ENCODE measurements around the gene RAPGEF5.

DNA sequence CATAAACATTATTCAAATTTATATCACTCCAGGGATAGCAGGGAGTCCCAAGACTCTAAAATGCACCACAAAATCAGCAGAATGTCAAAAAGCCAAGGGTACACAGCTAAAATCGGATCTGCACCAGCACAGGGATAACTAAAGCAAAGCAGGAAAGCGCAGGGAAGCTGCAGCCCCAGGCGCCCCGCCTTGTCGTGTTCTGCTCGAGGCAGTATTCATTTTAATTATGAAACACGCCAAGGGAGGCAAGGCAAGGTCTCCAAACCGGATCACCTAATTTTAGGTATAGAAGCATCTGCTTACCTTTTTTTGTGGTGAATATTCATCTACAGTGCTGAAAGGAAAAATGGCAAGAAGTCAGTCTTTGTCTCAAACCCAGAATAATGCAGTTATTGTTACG is 199.4 kb downstream of the RAPGEF5 start:
- TF ChIP-seq, protein P1, sequence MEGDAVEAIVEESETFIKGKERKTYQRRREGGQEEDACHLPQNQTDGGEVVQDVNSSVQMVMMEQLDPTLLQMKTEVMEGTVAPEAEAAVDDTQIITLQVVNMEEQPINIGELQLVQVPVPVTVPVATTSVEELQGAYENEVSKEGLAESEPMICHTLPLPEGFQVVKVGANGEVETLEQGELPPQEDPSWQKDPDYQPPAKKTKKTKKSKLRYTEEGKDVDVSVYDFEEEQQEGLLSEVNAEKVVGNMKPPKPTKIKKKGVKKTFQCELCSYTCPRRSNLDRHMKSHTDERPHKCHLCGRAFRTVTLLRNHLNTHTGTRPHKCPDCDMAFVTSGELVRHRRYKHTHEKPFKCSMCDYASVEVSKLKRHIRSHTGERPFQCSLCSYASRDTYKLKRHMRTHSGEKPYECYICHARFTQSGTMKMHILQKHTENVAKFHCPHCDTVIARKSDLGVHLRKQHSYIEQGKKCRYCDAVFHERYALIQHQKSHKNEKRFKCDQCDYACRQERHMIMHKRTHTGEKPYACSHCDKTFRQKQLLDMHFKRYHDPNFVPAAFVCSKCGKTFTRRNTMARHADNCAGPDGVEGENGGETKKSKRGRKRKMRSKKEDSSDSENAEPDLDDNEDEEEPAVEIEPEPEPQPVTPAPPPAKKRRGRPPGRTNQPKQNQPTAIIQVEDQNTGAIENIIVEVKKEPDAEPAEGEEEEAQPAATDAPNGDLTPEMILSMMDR (IDR thresholded peaks at IDR 0.05; ENCODE audit: insufficient read depth, low read length) = no peak
- TF ChIP-seq POLR2AphosphoS5 (IDR thresholded peaks at IDR 0.05; ENCODE audit: low read depth) = no peak
- TF ChIP-seq, protein P2, sequence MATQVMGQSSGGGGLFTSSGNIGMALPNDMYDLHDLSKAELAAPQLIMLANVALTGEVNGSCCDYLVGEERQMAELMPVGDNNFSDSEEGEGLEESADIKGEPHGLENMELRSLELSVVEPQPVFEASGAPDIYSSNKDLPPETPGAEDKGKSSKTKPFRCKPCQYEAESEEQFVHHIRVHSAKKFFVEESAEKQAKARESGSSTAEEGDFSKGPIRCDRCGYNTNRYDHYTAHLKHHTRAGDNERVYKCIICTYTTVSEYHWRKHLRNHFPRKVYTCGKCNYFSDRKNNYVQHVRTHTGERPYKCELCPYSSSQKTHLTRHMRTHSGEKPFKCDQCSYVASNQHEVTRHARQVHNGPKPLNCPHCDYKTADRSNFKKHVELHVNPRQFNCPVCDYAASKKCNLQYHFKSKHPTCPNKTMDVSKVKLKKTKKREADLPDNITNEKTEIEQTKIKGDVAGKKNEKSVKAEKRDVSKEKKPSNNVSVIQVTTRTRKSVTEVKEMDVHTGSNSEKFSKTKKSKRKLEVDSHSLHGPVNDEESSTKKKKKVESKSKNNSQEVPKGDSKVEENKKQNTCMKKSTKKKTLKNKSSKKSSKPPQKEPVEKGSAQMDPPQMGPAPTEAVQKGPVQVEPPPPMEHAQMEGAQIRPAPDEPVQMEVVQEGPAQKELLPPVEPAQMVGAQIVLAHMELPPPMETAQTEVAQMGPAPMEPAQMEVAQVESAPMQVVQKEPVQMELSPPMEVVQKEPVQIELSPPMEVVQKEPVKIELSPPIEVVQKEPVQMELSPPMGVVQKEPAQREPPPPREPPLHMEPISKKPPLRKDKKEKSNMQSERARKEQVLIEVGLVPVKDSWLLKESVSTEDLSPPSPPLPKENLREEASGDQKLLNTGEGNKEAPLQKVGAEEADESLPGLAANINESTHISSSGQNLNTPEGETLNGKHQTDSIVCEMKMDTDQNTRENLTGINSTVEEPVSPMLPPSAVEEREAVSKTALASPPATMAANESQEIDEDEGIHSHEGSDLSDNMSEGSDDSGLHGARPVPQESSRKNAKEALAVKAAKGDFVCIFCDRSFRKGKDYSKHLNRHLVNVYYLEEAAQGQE (IDR thresholded peaks at IDR 0.05; ENCODE audit: insufficient replicate concordance, low read depth) = no peak
- no peak for TF ChIP-seq GABPA (IDR thresholded peaks at IDR 0.05; ENCODE audit: low read depth)
- no peak for TF ChIP-seq SPI1 (IDR thresholded peaks at IDR 0.05; ENCODE audit: borderline replicate concordance, low read depth)

Data from HL-60 (cell line).